22Rv1 (cell line): Measurements from ENCODE around the gene ATP5F1A.

Experiments used
- H3K27ac ChIP-seq: fragments of 450-650 bp; 2 replicates; pipeline ENCODE4 v1.5.1; 2017
- ZFX ChIP-seq: fragments of 450-650 bp; IDR thresholded peaks from 2 replicates; pipeline ENCODE4 v1.6.1; 2017; ENCODE audit warnings: antibody characterized with exemption, borderline replicate concordance
- TF ChIP-seq, protein P1 (sequence below): fragments of 450-650 bp; IDR thresholded peaks from 2 replicates; pipeline ENCODE4 v1.5.1; 2017; ENCODE audit warnings: mild to moderate bottlenecking

The ATP5F1A gene

DNA sequence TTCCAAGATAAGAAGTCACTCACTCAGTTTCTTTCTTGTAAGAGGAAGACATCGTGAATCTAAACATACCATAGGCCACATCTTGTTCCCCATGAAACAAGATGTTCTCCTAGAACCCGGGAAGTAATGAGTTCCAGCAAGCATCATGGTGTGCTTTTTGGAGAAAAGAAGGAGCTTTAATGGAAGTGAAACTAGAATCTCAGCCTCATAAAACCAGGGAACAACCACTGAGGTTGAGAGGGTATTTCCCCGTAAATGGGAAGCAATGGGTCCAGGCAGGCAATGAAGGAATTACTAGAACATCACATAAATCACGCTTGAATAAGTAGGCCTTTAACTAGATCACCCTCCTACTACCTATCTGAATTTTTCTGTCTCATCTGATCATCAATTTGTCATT, 66.4 kb downstream of the ATP5F1A start:
- TF ChIP-seq ZFX: no peak
- TF ChIP-seq, protein P1, sequence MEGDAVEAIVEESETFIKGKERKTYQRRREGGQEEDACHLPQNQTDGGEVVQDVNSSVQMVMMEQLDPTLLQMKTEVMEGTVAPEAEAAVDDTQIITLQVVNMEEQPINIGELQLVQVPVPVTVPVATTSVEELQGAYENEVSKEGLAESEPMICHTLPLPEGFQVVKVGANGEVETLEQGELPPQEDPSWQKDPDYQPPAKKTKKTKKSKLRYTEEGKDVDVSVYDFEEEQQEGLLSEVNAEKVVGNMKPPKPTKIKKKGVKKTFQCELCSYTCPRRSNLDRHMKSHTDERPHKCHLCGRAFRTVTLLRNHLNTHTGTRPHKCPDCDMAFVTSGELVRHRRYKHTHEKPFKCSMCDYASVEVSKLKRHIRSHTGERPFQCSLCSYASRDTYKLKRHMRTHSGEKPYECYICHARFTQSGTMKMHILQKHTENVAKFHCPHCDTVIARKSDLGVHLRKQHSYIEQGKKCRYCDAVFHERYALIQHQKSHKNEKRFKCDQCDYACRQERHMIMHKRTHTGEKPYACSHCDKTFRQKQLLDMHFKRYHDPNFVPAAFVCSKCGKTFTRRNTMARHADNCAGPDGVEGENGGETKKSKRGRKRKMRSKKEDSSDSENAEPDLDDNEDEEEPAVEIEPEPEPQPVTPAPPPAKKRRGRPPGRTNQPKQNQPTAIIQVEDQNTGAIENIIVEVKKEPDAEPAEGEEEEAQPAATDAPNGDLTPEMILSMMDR: no peak
- no peak overlapping the region for H3K27ac ChIP-seq
